GM23338 (cell line): ENCODE results near the gene MTMR8. TPM values are rescaled to one million over a fixed set of nuclear protein-coding genes. Genes with fewer than 3 reads are reported as not detected.

ENCODE experiments used
- ATAC-seq: fragments of 200-7000 bp; cut with Tn5 transposase; 3 replicates; pipeline ENCODE4 v1.9.1; 2020
- DNase-seq: peaks from one replicate; pipeline ENCODE4 v3.0.0-alpha.2; 2015; ENCODE audit warnings: low spot score
- H2AFZ ChIP-seq: fragments of 200-600 bp; sonication (generic); 2 replicates; pipeline ENCODE4 v1.8.0; 2016; ENCODE audit warnings: antibody characterized with exemption, mild to moderate bottlenecking, moderate library complexity
- H3F3A ChIP-seq: fragments of 200-600 bp; sonication (generic); replicated peaks from 2 replicates; pipeline ENCODE4 v1.8.0; 2017; ENCODE audit warnings: antibody characterized with exemption, mixed run types, low read depth
- H3K27ac ChIP-seq: fragments of 200-600 bp; sonication (generic); 2 replicates; pipeline ENCODE4 v1.6.1; 2016; ENCODE audit warnings: low read depth
- H3K27me3 ChIP-seq: fragments of 200-600 bp; sonication (generic); 2 replicates; pipeline ENCODE4 v1.8.0; 2016; ENCODE audit warnings: mild to moderate bottlenecking, mixed run types, moderate library complexity; ENCODE audit not compliant: insufficient read depth
- H3K36me3 ChIP-seq: fragments of 200-600 bp; sonication (generic); 2 replicates; pipeline ENCODE4 v1.8.0; 2016; ENCODE audit warnings: mild to moderate bottlenecking; ENCODE audit not compliant: insufficient read depth
- H3K4me1 ChIP-seq: fragments of 200-600 bp; sonication (generic); 2 replicates; pipeline ENCODE4 v1.8.0; 2016; ENCODE audit warnings: mild to moderate bottlenecking, moderate library complexity; ENCODE audit not compliant: insufficient read depth
- H3K4me2 ChIP-seq: fragments of 200-600 bp; sonication (generic); 2 replicates; pipeline ENCODE4 v1.7.1; 2017; ENCODE audit warnings: mixed run types
- H3K4me3 ChIP-seq: fragments of 200-600 bp; sonication (generic); 2 replicates; pipeline ENCODE4 v1.6.1; 2016; ENCODE audit warnings: mixed run types
- H3K79me2 ChIP-seq: fragments of 200-600 bp; sonication (generic); replicated peaks from 2 replicates; pipeline ENCODE4 v1.8.0; 2017; ENCODE audit warnings: mild to moderate bottlenecking; ENCODE audit not compliant: insufficient read depth
- H3K9me2 ChIP-seq: fragments of 200-600 bp; sonication (generic); 2 replicates; pipeline ENCODE4 v1.8.0; 2017; ENCODE audit not compliant: insufficient read depth
- H4K20me1 ChIP-seq: fragments of 200-600 bp; sonication (generic); replicated peaks from 2 replicates; pipeline ENCODE4 v1.8.0; 2017; ENCODE audit warnings: mild to moderate bottlenecking; ENCODE audit not compliant: insufficient read depth
- H3K27ac Mint-ChIP-seq: 2 replicates; pipeline ENCODE4 v1.8.0; 2020; ENCODE audit warnings: inconsistent platforms, mild to moderate bottlenecking, moderate library complexity, mixed read lengths
- H3K27me3 Mint-ChIP-seq: 3 replicates; pipeline ENCODE4 v1.8.0; 2022; ENCODE audit warnings: low read depth, mild to moderate bottlenecking, moderate library complexity, mixed read lengths, inconsistent platforms; ENCODE audit not compliant: insufficient read depth, poor library complexity
- H3K36me3 Mint-ChIP-seq: 3 replicates; pipeline ENCODE4 v1.8.0; 2021; ENCODE audit warnings: low read depth, mild to moderate bottlenecking, inconsistent platforms, moderate library complexity, mixed read lengths
- H3K4me1 Mint-ChIP-seq: 3 replicates; pipeline ENCODE4 v1.8.0; 2020; ENCODE audit warnings: mild to moderate bottlenecking, inconsistent platforms, mixed read lengths
- H3K4me3 Mint-ChIP-seq: 3 replicates; pipeline ENCODE4 v1.8.0; 2021; ENCODE audit warnings: moderate library complexity, mild to moderate bottlenecking, inconsistent platforms, mixed read lengths
- H3K9me3 Mint-ChIP-seq: 3 replicates; pipeline ENCODE4 v1.8.0; 2020; ENCODE audit warnings: moderate library complexity, mild to moderate bottlenecking, inconsistent platforms, mixed read lengths
- EZH2 ChIP-seq: fragments of 200-600 bp; sonication (generic); IDR thresholded peaks from one replicate; pipeline ENCODE4 v1.8.0; 2017; ENCODE audit warnings: antibody characterized with exemption, mild to moderate bottlenecking, low read depth; ENCODE audit not compliant: unreplicated experiment
- EZH2phosphoT487 ChIP-seq: fragments of 200-600 bp; sonication (generic); IDR thresholded peaks from one replicate; pipeline ENCODE4 v1.8.1; 2018; ENCODE audit warnings: antibody characterized with exemption; ENCODE audit not compliant: unreplicated experiment
- polyA plus RNA-seq: library from polyadenylated mRNA; unstranded; fragments of >200 nt; fragmentation: Nextera tagmentation; extraction: Ambion mirVana; gene quantifications from 2 replicates; pipeline ENCODE4 v1.2.1, GENCODE V29; 2016
- total RNA-seq: library from RNA; depleted of rRNA; stranded (reverse); fragments of >200 nt; shearing (Covaris generic); gene quantifications from 2 replicates; pipeline ENCODE4 v1.2.3, GENCODE V29; 2014
- TF ChIP-seq, protein P1 (sequence below), 2 experiments: fragments of 200-600 bp in 1 of 2; sonication (generic) in 1 of 2; conservative IDR thresholded peaks; 2 replicates each; pipeline versions ENCODE4 v1.5.1 to v1.6.1; 2016 to 2017; ENCODE audit warnings: antibody characterized with exemption in 2 of 2, low read depth in 2 of 2, mild to moderate bottlenecking in 2 of 2, moderate library complexity in 1 of 2
- TF ChIP-seq, protein P2 (sequence below): IDR thresholded peaks from one replicate; pipeline ENCODE4 v1.6.1; 2018; ENCODE audit warnings: antibody characterized with exemption; ENCODE audit not compliant: unreplicated experiment

MTMR8 gene
- total and polyA plus RNA-seq, 2 experiments from 2014 or later, result 5.6 to 8.8 TPM

- no peak for TF ChIP-seq EZH2
These were observed 130.0 kb downstream of the MTMR8 start (continued) for GRCh38 chrX:64265265-64265664.

DNA sequence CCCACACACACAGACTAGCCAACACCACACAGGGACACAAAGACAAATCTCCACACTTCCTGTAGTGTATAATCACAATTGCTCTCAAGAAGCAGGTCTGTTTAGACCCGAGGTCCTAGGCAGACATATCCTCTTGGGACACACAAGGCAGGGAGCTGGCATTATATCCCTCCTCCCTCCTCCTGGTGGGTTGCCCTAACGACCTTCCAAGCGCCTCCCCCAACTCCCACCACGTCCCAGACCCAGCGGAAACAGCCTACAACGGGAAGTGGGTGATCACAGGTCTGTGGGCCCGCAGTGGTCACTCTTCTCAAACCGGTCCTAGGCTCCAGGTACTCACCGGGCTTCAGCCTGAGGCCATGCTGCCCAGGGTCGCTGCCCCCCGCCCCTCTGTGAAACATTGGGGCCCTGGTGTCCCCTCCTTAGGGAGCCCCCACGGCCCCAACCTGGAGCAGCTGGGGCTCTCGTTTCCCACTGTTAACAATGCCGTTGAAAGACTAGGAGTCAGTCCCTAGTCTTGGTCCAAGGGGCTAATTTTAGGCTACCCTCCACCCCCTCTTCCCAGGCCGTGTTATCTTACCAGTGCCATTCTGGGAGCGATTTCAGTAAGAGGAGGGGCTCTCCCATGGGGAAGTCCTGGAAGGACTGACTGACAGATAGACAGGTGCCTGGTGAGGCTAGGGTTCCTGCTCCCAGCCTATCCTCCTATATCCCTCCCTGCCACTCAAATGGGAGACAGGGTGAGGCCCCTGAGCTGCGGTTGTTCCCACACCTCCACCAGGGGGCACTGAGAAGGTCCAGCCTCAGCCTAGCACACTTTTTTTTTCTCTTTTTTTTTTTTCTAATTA, 164.9 kb downstream of the MTMR8 start, which contains the start of gene ASB12:
Gene ASB12, minus strand, starts transcription at position 485 of the 848 bp plus-strand sequence. CDS start 4,957 bp downstream, outside the sequence.
- ATAC-seq (peak; percentile 43; the same call in 1 of the 3 replicates), DNase-seq (peak; percentile 22)
- no peaks in the 10 kb centered on the region for H3K9me2 ChIP-seq
- no peak within 1 kb of the TSS for H3K4me3 ChIP-seq
- H3K4me1 Mint-ChIP-seq, result peaks cover 4% of the 10 kb centered on the region; the same call in 2 of the 3 replicates
- H3K9me3 Mint-ChIP-seq, result peaks cover 3% of the 10 kb centered on the region; the same call in 1 of the 3 replicates
- no peak within 1 kb of the TSS for H3K4me2 ChIP-seq
- no peaks in the 10 kb centered on the region for H3K27me3 ChIP-seq
- no peak within 1 kb of the TSS for H2AFZ ChIP-seq
- no peaks in the 10 kb centered on the region for H3K27me3 Mint-ChIP-seq
- H4K20me1 ChIP-seq, result no peaks in the 10 kb centered on the region
- TF ChIP-seq, protein P1, sequence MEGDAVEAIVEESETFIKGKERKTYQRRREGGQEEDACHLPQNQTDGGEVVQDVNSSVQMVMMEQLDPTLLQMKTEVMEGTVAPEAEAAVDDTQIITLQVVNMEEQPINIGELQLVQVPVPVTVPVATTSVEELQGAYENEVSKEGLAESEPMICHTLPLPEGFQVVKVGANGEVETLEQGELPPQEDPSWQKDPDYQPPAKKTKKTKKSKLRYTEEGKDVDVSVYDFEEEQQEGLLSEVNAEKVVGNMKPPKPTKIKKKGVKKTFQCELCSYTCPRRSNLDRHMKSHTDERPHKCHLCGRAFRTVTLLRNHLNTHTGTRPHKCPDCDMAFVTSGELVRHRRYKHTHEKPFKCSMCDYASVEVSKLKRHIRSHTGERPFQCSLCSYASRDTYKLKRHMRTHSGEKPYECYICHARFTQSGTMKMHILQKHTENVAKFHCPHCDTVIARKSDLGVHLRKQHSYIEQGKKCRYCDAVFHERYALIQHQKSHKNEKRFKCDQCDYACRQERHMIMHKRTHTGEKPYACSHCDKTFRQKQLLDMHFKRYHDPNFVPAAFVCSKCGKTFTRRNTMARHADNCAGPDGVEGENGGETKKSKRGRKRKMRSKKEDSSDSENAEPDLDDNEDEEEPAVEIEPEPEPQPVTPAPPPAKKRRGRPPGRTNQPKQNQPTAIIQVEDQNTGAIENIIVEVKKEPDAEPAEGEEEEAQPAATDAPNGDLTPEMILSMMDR (conservative IDR thresholded peaks at IDR 0.05; ENCODE audit: low read depth in 2 of 2), result peak; percentile 35 to 43
- TF ChIP-seq, protein P2, sequence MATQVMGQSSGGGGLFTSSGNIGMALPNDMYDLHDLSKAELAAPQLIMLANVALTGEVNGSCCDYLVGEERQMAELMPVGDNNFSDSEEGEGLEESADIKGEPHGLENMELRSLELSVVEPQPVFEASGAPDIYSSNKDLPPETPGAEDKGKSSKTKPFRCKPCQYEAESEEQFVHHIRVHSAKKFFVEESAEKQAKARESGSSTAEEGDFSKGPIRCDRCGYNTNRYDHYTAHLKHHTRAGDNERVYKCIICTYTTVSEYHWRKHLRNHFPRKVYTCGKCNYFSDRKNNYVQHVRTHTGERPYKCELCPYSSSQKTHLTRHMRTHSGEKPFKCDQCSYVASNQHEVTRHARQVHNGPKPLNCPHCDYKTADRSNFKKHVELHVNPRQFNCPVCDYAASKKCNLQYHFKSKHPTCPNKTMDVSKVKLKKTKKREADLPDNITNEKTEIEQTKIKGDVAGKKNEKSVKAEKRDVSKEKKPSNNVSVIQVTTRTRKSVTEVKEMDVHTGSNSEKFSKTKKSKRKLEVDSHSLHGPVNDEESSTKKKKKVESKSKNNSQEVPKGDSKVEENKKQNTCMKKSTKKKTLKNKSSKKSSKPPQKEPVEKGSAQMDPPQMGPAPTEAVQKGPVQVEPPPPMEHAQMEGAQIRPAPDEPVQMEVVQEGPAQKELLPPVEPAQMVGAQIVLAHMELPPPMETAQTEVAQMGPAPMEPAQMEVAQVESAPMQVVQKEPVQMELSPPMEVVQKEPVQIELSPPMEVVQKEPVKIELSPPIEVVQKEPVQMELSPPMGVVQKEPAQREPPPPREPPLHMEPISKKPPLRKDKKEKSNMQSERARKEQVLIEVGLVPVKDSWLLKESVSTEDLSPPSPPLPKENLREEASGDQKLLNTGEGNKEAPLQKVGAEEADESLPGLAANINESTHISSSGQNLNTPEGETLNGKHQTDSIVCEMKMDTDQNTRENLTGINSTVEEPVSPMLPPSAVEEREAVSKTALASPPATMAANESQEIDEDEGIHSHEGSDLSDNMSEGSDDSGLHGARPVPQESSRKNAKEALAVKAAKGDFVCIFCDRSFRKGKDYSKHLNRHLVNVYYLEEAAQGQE, result no peak
- H3K36me3 Mint-ChIP-seq, result peaks cover 2% of the 10 kb centered on the region; the same call in 2 of the 3 replicates
- no peak within 1 kb of the TSS for H3K27ac ChIP-seq
- no peaks in the 10 kb centered on the region for H3F3A ChIP-seq
- H3K4me1 ChIP-seq, result no peaks in the 10 kb centered on the region
- no peak within 1 kb of the TSS for H3K27ac Mint-ChIP-seq
- H3K4me3 Mint-ChIP-seq, result no peak within 1 kb of the TSS
- no peaks in the 10 kb centered on the region for H3K36me3 ChIP-seq
- no peaks in the 10 kb centered on the region for H3K79me2 ChIP-seq

DNA sequence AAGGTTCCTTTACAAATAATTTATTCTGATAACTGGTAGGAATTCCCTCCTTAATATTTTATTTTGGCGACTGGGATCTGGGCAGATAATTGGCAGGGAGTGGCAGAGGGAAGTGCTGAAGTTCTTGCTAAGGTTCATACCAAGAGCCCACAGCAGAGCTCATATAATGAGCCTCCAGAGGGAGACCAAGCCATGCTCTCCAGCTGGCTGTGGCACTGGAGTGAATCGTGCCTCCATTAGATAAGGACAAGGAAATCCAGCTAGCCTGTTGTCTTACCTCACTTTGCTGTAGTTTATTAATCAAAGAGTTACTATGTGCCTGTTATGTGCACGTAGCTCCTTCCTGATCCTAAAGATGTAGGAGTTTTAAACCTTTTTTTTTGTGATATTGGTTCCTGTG, 166.1 kb downstream of the MTMR8 start:
- Mint-ChIP-seq H3K9me3 (peaks cover 3% of the 10 kb centered on the region; the same call in 1 of the 3 replicates), H3K36me3 (peaks cover 5% of the 10 kb centered on the region; the same call in 2 of the 3 replicates), H3K27ac (no peak overlapping the region), H3K4me3 (no peak overlapping the region), H3K4me1 (peaks cover 4% of the 10 kb centered on the region; the same call in 2 of the 3 replicates), H3K27me3 (no peaks in the 10 kb centered on the region)
- no peaks in the 10 kb centered on the region for H3K79me2 ChIP-seq
- no peaks in the 10 kb centered on the region for H3K9me2 ChIP-seq
- no peak overlapping the region for H2AFZ ChIP-seq
- TF ChIP-seq EZH2phosphoT487, result no peak
- TF ChIP-seq, protein P1 (conservative IDR thresholded peaks at IDR 0.05; ENCODE audit: low read depth in 2 of 2), result peak in 1 of 2 experiments; percentile 36; a peak in 2 of 4 replicates
- H3K4me1 ChIP-seq, result no peaks in the 10 kb centered on the region
- H4K20me1 ChIP-seq, result no peaks in the 10 kb centered on the region
- H3K4me3 ChIP-seq, result no peak overlapping the region
- H3K36me3 ChIP-seq, result no peaks in the 10 kb centered on the region
- no peak overlapping the region for H3K27ac ChIP-seq
- DNase-seq, result no peak
- no peak for ATAC-seq
- no peaks in the 10 kb centered on the region for H3F3A ChIP-seq
- H3K4me2 ChIP-seq, result no peak overlapping the region
- H3K27me3 ChIP-seq, result no peaks in the 10 kb centered on the region
